ENCODE measurements around the gene SCGB1C2.
"Not testable (repeated sequence)": the region's sequence is repeated elsewhere in the genome, so short reads cannot be mapped to it uniquely, and the experiment has no call there.

SCGB1C2 gene

GRCh38 chr17:148757-149156 is 11.4 kb downstream of the SCGB1C2 start:
- DNase-seq (ENCODE audit: low read depth in 2 of 2), result no peak

DNA sequence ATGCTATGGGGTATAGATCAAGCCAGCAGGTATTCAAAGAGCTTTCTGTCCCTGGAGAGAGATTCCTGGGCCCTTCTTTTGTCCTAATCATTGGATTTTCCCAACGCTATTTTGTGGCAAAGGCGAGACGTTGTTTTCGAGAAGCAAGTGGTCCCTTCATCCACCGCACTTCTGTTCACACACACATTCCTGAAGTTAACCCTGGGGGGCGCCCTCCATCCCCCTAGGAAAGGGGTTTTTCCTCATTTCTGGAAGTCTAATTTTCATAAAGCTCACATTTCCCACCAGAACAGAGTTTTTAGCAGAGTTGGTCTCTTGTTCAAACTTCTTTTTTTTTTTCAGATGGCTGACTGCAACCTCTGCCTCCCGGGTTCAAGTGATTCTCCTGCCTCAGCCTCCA is 11.9 kb downstream of the SCGB1C2 start:
- no peak for DNase-seq (ENCODE audit: low read depth in 2 of 2)

GRCh38 chr17:149897-150584 is 12.7 kb downstream of the SCGB1C2 start:
- DNase-seq (ENCODE audit: low read depth in 2 of 2), result no peak

DNA sequence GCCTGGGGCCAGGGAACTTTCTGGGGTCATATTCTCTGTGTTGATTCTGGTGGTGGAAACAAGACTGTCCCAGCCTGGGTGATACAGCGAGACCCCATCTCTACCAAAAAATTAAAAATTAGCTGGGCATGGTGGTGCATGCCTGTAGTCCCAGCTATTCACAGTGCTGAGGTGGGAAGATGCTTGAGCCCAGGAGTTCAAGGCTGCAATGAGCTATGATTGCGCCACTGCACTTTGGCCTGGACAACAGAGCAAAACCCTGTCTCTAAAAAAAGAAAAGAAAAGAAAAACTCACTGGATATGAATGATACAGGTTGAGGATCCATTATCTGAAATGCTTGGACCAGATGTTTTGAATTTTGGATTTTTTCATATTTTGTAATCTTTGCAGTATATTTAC is 13.6 kb downstream of the SCGB1C2 start:
- no peak for DNase-seq (ENCODE audit: low read depth in 2 of 2)

DNA sequence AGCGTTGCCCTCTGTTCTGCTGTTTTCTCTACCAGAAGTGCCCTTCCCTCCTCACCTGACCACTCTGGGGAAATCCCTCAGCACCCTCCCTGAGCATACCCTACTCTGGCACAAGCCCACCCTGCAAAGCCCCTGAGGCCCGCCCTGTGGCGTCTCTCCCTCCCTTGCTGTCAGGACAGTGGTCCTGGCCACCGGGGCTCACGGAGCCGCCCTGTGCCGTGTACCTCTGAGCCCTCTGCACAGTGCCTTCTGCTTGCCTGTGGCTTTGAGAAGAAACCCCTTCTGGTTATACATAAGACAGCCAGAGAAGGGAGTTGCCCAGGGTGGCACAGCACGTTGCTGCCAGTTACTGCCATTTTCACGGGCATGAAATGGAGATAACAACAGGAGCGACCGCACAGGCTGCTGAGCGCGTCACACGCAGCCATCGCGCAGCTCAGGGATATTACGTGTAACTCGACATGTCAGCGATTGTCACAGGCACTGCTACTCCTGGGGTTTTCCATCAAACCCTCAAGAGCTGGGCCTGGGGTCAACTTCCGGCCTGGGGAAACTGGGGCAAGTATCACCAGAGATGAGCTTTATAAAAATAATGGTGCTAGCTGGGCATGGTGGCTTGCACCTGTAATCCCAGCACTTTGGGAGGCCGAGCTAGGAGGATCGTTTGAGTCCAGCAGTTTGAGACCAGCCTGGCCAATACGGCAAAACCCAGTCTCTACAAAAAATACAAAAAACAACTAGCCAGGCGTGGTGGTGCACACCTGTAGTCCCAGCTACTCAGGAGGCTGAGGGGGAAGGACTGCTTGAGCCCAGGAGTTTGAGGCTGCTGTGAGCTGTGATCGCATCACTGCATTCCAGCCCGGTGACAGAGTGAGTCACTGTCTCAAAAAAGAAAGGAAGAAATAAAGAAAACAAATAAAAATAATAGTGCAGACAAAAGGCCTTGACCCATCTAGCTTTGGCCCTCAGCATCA is 14.8 kb downstream of the SCGB1C2 start:
- no peak for DNase-seq (ENCODE audit: low read depth in 2 of 2)

DNA sequence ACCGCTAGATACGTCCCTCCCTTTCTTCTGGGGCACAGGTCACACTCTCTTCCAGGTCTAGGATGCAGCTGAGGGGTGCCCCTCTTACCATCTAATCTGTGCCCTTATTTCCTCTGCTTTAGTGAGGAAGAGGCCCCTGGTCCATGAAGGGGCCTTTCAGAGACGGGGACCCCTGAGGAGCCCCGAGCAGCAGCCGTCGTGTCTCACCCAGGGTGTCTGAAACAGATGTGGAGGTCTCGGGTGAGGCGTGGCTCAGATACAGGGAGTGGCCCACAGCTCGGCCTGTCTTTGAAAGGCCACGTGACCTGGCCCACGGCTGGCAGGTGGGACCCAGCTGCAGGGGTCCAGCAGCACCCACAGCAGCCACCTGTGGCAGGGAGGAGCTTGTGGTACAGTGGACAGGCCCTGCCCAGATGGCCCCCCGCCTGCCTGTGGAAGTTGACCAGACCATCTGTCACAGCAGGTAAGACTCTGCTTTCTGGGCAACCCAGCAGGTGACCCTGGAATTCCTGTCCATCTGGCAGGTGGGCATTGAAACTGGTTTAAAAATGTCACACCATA is 15.6 kb downstream of the SCGB1C2 start:
- no peak for DNase-seq (ENCODE audit: low read depth in 2 of 2)

DNA sequence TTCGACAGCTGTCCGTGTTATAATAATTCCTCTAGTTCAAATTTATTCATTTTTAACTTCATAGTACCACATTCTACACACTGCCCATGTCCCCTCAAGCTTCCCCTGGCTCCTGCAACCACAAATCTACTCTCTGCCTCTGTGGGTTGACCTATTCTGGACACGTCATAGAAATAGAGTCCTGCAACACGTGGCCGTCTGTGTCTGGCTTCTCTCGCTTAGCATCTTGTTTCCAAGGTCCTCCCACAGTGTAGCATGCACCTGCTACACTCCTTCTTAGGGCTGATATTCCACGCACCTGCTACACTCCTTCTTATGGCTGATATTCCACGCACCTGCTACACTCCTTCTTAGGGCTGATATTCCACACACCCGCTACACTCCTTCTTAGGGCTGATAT is 16.5 kb downstream of the SCGB1C2 start:
- DNase-seq (ENCODE audit: low read depth in 2 of 2), result no peak

- no peak for DNase-seq (ENCODE audit: low read depth in 2 of 2)
Observed at GRCh38 chr17:155576-155975, 18.2 kb downstream of the SCGB1C2 start.

GRCh38 chr17:156094-156621 is 18.8 kb downstream of the SCGB1C2 start:
- no peak for DNase-seq (ENCODE audit: low read depth in 2 of 2)

- DNase-seq (ENCODE audit: low read depth in 2 of 2), result no peak
Observed at GRCh38 chr17:156946-157345, 19.6 kb downstream of the SCGB1C2 start.

- no peak for DNase-seq (ENCODE audit: low read depth in 2 of 2)
Observed at GRCh38 chr17:157901-158300, 20.5 kb downstream of the SCGB1C2 start.

- no peak for DNase-seq (ENCODE audit: low read depth in 2 of 2)
Observed at GRCh38 chr17:158379-158778, 21.0 kb downstream of the SCGB1C2 start.

DNA sequence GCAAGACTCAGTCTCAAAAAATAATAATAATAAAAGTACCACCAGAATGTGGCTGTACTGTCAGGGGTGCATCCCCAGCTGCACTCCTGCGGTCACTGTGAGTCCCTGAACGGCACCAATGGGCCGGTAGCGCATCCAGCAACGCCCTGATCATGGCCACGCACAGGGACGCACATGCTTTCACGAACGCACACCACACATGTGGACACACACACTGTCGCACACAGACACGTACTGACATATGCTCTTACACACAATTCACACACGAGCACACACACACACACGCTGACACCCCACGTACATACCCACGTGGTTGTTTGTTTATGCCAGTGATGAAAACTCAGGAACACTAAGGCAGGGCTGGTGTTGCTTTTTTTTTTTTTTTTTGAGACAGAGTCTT is 22.2 kb downstream of the SCGB1C2 start:
- no peak for DNase-seq (ENCODE audit: low read depth in 2 of 2)

DNA sequence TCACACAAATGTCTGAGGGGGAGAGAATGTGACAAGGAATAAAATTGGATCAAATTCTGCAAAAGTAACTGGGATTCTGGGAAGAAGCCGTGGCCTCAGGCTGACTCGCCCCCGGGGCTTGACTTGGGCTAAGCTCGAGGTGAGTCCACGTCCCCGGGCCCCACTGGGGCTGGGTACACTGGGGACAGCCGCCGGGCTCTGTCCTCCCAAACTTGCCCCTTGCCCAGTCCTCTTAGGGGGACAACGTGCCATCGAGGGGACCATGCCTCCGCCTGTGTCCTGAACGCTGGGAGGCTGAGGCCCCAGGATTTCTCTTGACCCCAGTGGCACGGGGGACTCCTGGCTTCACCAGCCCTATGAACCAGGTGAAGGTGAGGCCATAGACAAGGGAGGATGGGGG is 23.0 kb downstream of the SCGB1C2 start:
- no peak for DNase-seq (ENCODE audit: low read depth in 2 of 2)

DNA sequence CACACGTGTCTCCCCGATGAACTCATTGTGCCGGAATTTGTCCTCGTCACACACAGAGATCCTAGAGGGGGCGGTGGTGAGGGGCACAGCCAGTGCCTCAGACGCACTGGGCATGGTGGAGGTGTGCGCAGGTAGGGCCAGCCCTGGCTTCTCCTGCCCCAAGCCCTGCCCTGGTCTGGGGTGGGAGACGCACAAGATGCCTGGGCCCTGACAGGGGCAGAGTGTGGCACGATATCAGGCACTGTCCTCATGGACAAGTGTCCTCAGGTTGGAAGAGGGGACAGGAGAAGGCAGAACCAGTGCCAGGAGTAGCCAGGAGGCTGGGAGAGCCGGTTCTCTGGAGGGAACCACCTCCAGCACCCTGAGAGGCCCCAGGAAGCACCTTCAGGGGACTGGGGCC is 24.1 kb downstream of the SCGB1C2 start:
- DNase-seq (ENCODE audit: low read depth in 2 of 2), result no peak

- DNase-seq (ENCODE audit: low read depth in 2 of 2), result no peak
Observed at GRCh38 chr17:162689-163088, 25.3 kb downstream of the SCGB1C2 start.

- no peak for DNase-seq (ENCODE audit: low read depth in 2 of 2)
Observed at GRCh38 chr17:163514-164098, 26.2 kb downstream of the SCGB1C2 start.

DNA sequence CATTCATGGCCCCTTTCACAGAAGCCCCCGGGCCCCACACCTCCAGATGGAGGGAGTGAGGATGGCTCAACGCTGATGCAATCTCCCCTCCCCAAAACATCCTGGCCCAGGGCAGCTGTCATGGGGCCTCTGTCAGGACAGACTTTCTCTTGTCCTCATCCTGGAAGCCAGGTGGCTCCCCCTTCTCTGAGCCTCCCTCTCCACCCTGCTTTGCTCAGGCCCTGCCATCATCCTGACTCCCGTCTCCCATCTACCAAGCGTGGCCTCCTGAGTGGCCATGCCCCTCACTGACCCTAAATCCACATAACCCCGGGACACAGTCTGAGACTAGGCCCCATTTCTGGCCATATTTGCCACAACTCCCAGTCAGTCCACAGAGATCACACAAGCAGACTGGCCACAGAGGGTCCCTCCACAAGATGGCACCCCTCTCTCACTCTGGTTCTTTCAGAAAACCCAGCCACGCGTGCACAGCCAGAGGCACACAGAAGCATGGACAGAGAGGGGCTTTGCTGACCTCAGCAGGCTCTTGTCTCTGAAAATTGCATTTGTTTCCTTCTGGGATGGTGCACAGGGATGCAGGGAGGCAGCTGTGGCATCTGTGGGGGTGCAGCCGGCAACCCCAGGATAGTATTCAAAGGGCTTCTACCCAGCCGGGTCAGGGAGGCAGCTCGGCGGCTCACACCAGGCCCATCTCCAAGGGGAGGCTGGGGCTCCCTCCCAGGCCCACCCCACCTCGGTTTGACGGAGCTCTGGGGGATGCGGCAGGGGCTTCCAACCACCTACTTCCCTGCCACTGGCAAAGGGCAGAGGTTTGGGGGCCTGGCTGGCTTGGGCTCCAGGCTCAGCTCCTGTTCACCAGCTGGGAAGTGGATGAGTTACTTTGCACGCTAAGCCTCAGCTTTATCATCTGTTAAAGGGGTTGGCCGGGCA is 27.2 kb downstream of the SCGB1C2 start:
- no peak for DNase-seq (ENCODE audit: low read depth in 2 of 2)

DNA sequence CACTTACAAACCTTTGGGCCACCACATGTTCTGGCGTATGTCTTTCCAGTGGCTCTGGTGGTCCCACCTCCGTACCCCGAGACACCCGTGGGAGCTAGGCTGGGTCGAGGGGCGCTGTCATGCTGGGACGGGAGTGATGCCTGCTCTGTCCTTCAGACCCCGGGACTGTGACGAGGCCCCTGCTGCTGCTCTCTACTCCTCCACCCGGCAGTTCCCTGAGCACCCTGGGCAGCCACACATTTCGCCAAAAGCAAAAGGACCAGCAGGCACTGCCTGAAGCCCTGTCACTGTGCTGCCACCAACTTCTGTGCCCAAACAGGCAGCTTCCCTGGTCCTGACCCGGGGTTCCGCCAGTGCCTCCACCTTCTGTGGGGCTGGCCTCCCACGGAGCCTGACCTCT is 28.6 kb downstream of the SCGB1C2 start:
- DNase-seq (ENCODE audit: low read depth in 2 of 2), result no peak

- DNase-seq (ENCODE audit: low read depth in 2 of 2), result not testable (repeated sequence)
Observed at GRCh38 chr17:168614-169013, 31.2 kb downstream of the SCGB1C2 start.

DNA sequence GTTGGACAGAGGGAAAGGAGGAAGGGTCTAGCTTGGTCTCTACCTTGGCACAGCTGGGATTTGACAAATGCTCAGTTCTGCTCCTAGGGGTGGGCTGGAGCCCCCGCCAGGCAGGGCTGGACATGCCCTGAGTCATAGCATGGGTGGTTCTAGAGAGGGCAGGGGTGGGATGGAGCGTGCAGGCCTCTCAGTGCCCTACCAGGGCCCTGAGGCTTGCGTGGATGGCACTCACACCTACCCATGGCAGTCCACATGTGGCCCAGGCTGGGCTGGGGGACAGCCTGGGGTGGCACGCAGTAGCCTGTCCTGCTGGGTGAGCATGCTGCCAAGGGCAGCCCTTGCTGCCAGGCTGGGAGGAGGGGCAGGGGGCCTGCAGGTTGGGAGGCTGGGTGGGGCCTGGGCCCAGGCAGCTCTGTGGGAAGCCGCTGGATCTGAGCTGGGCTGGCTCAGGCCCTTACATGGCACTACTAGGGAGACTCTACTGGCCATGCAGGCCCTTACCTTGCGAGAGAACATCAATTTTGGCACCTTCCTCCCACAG is 32.8 kb downstream of the SCGB1C2 start:
- DNase-seq (ENCODE audit: low read depth in 2 of 2), result no peak
